Measurements from ENCODE around the gene RASAL1. TPM values are rescaled to one million over a fixed set of nuclear protein-coding genes. Genes with fewer than 3 reads are reported as not detected.

RASAL1 gene
- total and polyA plus RNA-seq, 4 experiments from 2014 or later = 0.10 to 1.4 (median 0.63) TPM

DNA sequence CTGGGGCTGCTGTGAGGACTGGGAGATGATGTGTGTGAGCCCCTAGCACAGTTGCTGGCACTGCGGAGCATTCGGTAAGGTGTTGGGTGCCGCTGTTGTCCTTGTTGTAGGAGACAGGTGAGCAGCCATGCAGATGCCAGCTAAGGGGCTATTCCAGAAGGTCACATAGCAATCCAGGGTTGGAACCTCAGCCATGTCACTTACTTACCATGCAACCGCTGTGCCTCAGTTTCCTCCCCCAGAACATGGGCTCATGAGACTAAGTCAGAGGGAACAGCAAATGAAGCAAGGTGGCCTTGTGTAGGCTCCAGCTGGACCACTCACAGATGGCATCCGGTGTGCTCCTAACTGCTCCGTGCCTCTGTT lies 65.8 kb downstream of the RASAL1 start:
- Histone ChIP-seq H3K4me1 (ENCODE audit: insufficient read depth, low read length) (peaks cover 28% of the 10 kb centered on the region), H3K9me3 (ENCODE audit: control insufficient read depth in 1 of 2, low read length in 2 of 2) (no peaks in the 10 kb centered on the region), H3K4me3 (ENCODE audit: low read length in 2 of 2) (no peak overlapping the region), H3K27me3 (ENCODE audit: insufficient read depth, low read length) (no peaks in the 10 kb centered on the region), H3K27ac (ENCODE audit: low read depth, low read length) (no peak overlapping the region), H3K36me3 (ENCODE audit: insufficient read depth, low read length) (no peaks in the 10 kb centered on the region)
- Mint-ChIP-seq H3K27ac (peak overlapping the region in 6 of 7 donors; percentile 4 to 82 (median 30)), H3K4me1 (peaks cover 35 to 84% (median 51%) of the 10 kb centered on the region in 4 donors), H3K9me3 (no peaks in the 10 kb centered on the region), H3K27me3 (no peaks in the 10 kb centered on the region), H3K4me3 (no peak overlapping the region), H3K36me3 (peaks cover 3 to 4% of the 10 kb centered on the region in 2 donors)
- ChIA-PET POLR2A (ENCODE audit: partially characterized antibody) (interaction anchor here (1.1 to 1.4 kb wide), 3 partner anchors 12 to 92 kb away, joined by 3 to 6 read pairs (median 3); partner anchors contain the start of gene OAS2), CTCF (ENCODE audit: partially characterized antibody) (interaction anchor here (1.1 to 2.3 kb wide), 3 partner anchors 12 to 104 kb away, joined by 4 to 6 read pairs (median 5); no protein-coding TSS in a partner anchor)
- no peak for DNase-seq
- intact Hi-C loops (cut with micrococcal nuclease) = no loop called here

DNA sequence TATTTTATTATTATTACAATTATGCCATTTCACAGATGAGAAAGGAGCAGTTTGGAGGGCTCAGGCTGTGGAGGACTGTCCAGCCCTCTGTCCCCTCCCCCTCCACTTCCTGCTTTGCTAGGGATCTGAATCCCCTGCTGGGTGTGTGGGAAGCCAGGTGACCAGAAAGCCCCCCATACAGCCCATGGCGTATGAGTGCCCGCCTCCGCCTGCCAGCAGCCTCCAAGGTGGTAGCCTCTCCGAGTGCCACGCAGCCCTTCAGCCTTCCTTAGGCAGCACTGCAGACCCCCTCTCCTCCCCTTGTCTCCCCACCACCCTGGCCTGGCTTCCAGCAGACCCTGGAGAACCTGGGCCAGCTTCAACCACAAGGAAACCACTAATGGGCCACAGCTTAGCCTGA lies 66.4 kb downstream of the RASAL1 start:
- no peak overlapping the region for H3K27ac Mint-ChIP-seq
- POLR2A ChIA-PET (ENCODE audit: partially characterized antibody) = no interaction called here
- Histone ChIP-seq H3K27me3 (ENCODE audit: insufficient read depth, low read length) (no peaks in the 10 kb centered on the region), H3K4me1 (ENCODE audit: insufficient read depth, low read length) (peaks cover 28% of the 10 kb centered on the region), H3K9me3 (ENCODE audit: control insufficient read depth in 1 of 2, low read length in 2 of 2) (no peaks in the 10 kb centered on the region), H3K4me3 (ENCODE audit: low read length in 2 of 2) (no peak overlapping the region), H3K36me3 (ENCODE audit: insufficient read depth, low read length) (no peaks in the 10 kb centered on the region), H3K27ac (ENCODE audit: low read depth, low read length) (no peak overlapping the region)
- CTCF ChIA-PET (ENCODE audit: partially characterized antibody) = interaction anchor here (1.5 to 2.3 kb wide), 2 partner anchors 13 to 21 kb away, joined by 3 to 6 read pairs; no protein-coding TSS in a partner anchor
- peaks cover 35 to 84% (median 50%) of the 10 kb centered on the region in 4 donors for H3K4me1 Mint-ChIP-seq
- intact Hi-C loops (cut with micrococcal nuclease) = no loop called here
- no peak for DNase-seq
- no peaks in the 10 kb centered on the region for H3K27me3 Mint-ChIP-seq
- peaks cover under 1 to 2% of the 10 kb centered on the region in 2 donors for H3K36me3 Mint-ChIP-seq
- H3K9me3 Mint-ChIP-seq = no peaks in the 10 kb centered on the region
- H3K4me3 Mint-ChIP-seq = no peak overlapping the region

DNA sequence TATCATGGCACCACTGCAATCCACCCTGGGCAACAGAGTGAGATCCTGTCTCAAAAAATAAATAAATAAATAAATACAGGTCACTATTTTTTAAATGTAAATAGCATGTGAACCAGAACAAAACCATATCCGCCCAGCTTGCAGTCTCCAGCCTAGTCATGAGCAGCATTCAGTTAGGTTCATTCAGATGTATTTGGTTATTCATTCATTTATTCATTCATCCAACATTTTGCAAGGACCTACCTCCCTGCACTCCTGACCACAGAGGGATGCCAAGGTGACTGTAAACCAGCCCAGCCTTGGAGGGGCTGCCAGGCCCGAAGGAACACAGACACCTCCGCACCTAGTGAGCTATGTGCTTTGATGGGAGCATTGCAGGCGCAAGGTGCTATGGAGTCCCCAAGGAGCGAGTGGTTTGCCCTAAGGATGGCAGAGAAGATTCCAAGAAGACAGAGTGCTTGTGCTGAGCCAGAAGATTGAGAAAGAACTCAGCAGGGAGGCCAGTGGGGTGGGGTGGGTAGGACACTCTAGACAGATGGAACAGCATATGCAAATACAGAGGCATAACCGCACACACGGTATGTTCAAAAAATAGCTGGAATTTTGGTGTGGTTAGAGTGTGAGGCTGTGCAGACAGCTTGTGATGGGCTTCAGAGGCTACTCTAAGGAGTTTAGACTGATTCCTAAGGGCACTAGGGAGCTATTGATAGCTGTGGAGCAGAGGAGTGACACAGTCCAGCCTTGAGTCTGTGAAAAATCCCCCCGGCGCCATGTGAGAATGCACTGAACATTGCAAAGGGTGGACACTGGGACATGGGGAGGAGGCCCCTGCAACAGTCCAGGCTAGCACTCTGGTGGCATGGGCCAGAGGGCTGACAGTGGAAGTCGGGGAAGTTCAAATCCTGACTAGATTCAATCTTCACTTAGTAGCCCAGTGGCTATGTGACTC lies 67.3 kb downstream of the RASAL1 start:
- Histone ChIP-seq H3K9me3 (ENCODE audit: control insufficient read depth in 1 of 2, low read length in 2 of 2) (no peaks in the 10 kb centered on the region), H3K4me3 (ENCODE audit: low read length in 2 of 2) (no peak overlapping the region), H3K27me3 (ENCODE audit: insufficient read depth, low read length) (no peaks in the 10 kb centered on the region), H3K4me1 (ENCODE audit: insufficient read depth, low read length) (peaks cover 35% of the 10 kb centered on the region), H3K36me3 (ENCODE audit: insufficient read depth, low read length) (no peaks in the 10 kb centered on the region), H3K27ac (ENCODE audit: low read depth, low read length) (no peak overlapping the region)
- H3K9me3 Mint-ChIP-seq = no peaks in the 10 kb centered on the region
- POLR2A ChIA-PET (ENCODE audit: partially characterized antibody) = no interaction called here
- no peaks in the 10 kb centered on the region for H3K27me3 Mint-ChIP-seq
- no peak overlapping the region for H3K4me3 Mint-ChIP-seq
- CTCF ChIA-PET (ENCODE audit: partially characterized antibody) = interaction anchor here (1.5 to 1.8 kb wide), 2 partner anchors 22 to 30 kb away, joined by 3 to 5 read pairs; no protein-coding TSS in a partner anchor
- H3K27ac Mint-ChIP-seq = peak overlapping the region in 3 of 7 donors; percentile 37 to 57 (median 46)
- peaks cover 0 to 2% of the 10 kb centered on the region in 2 donors for H3K36me3 Mint-ChIP-seq
- no peak for DNase-seq
- intact Hi-C loops (cut with micrococcal nuclease) = no loop called here
- peaks cover 34 to 76% (median 42%) of the 10 kb centered on the region in 4 donors for H3K4me1 Mint-ChIP-seq

DNA sequence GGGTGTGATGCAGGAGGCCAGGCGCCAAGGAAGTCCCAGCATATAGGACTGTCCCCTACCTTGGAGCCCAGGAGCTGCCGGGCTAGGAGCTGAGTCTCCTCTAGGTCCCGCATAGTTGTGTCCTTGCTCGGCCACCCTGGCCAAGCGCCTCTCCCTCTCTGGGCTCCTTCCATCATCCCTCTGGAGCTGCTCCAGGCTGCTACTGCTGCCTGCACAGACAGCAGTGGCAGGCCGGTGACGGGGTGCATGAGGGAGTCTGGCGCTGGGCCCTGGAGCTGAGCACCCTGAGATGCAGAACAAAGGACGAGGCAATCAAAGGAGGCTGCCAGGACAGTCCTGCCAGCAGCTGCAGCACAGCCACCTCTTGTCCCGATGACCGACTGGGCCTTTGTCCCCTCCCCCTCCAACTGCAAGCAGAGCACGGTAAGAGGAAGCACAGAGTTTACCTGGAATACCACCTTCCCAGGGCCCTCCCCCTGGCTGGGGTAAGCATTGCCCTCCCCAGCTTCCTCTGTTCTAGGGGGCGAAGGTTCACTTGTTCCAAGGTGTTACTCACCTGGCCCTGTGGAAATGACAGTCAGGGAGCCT lies 68.7 kb downstream of the RASAL1 start:
- Histone ChIP-seq H3K27me3 (ENCODE audit: insufficient read depth, low read length) (no peaks in the 10 kb centered on the region), H3K9me3 (ENCODE audit: control insufficient read depth in 1 of 2, low read length in 2 of 2) (no peaks in the 10 kb centered on the region), H3K4me3 (ENCODE audit: low read length in 2 of 2) (no peak overlapping the region), H3K27ac (ENCODE audit: low read depth, low read length) (no peak overlapping the region), H3K36me3 (ENCODE audit: insufficient read depth, low read length) (no peaks in the 10 kb centered on the region), H3K4me1 (ENCODE audit: insufficient read depth, low read length) (peaks cover 35% of the 10 kb centered on the region)
- Mint-ChIP-seq H3K9me3 (no peaks in the 10 kb centered on the region), H3K36me3 (peaks cover 0 to 2% of the 10 kb centered on the region in 2 donors), H3K4me1 (peaks cover 27 to 73% (median 39%) of the 10 kb centered on the region in 4 donors), H3K4me3 (no peak overlapping the region), H3K27me3 (no peaks in the 10 kb centered on the region), H3K27ac (peak overlapping the region in 4 of 7 donors; percentile 29 to 61 (median 47))
- POLR2A ChIA-PET (ENCODE audit: partially characterized antibody) = no interaction called here
- intact Hi-C loops (cut with micrococcal nuclease) = no loop called here
- CTCF ChIA-PET (ENCODE audit: partially characterized antibody) = interaction anchor here (1.0 to 1.8 kb wide), 2 partner anchors 32 to 166 kb away, joined by 3 to 5 read pairs; no protein-coding TSS in a partner anchor
- DNase-seq = no peak

DNA sequence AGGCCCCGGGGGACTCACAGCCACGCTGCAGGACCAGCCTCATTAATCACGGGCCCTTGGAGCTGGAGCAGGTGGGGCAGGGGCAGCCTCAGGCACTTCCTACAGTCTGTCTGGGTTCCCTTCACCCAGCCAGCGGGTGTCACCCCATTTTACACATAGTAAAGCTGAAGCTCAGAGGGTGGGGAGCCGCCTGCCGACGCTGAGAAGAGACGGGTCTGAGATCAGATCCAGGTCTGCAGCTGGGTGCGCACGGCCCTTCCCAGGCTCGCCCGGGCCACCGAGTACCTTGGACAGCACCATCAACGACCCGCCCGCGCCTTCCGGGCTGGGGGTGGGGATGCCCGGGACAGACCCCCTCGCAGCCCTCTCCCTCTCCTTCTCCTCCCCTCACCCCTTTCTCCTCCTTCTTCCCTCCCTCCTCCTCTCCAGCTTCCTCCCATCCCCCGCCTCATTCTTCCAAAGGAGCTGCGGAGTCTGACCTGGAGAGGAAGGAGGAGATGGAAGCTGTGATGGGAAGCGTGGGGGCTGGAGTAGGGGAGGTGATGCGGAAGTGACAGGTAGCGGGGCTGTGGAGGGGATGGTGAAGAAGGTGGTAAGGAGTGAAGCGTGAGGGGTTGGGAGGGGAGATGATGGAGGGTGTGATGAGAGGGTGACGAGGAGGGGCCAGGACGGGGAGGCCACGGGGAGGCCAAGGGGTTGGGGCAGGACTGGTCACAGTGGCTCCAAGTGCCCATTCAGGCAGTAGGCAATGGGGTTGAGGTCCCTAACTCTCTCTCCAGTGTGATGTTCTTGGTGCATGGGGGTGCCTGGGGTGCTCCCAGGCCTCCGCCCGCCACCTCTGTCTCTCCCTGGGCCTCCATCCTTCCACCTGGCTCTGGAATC lies 70.2 kb downstream of the RASAL1 start:
- ChIA-PET POLR2A (ENCODE audit: partially characterized antibody) (no interaction called here), CTCF (ENCODE audit: partially characterized antibody) (interaction anchor here (0.6 to 1.1 kb wide), 3 partner anchors 17 to 164 kb away, joined by 3 to 4 read pairs (median 3); no protein-coding TSS in a partner anchor)
- Mint-ChIP-seq H3K27me3 (no peaks in the 10 kb centered on the region), H3K27ac (peak overlapping the region in 1 of 7 donors; percentile 12), H3K9me3 (no peaks in the 10 kb centered on the region), H3K4me1 (peaks cover 28 to 62% (median 34%) of the 10 kb centered on the region in 4 donors), H3K36me3 (peaks cover 0 to 2% of the 10 kb centered on the region in 2 donors), H3K4me3 (no peak overlapping the region)
- Histone ChIP-seq H3K27me3 (ENCODE audit: insufficient read depth, low read length) (no peaks in the 10 kb centered on the region), H3K4me3 (ENCODE audit: low read length in 2 of 2) (no peak overlapping the region), H3K4me1 (ENCODE audit: insufficient read depth, low read length) (peaks cover 43% of the 10 kb centered on the region), H3K27ac (ENCODE audit: low read depth, low read length) (no peak overlapping the region), H3K36me3 (ENCODE audit: insufficient read depth, low read length) (no peaks in the 10 kb centered on the region), H3K9me3 (ENCODE audit: control insufficient read depth in 1 of 2, low read length in 2 of 2) (no peaks in the 10 kb centered on the region)
- intact Hi-C loops (cut with micrococcal nuclease) = no loop called here
- DNase-seq = no peak

DNA sequence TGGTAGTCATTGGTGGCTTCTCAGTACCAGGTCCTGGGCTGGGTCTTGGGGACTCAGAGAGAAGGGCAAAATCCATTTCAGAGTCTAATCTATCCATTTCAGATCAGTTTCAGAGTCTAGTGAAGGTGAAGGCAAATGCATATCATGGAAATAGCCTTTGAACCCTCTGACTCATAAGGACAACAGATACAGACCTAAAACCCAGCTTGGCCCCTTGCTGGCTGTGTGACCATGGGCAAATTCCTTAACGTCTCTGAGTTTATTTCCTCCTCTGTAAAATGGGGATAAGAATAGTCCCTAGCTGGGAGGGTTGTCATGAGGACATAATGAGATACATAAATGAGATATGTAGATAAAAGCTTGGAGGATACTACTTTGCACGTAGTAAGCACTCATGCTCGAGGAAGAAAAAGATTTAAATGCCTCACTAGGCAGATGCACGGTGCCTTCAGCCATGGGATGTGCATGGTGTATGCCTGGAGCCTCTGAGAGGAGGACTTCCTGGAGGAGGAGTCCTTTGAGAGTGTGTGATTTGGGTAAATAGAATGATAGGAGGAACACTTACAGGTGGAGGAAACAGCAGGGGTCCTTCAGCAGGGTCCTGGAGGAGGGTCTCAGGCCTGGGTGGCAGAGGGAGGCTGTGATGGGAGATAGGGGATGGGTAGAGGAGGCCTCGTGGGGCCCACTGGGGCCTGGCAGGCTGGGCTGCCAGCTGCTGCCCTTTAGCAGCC lies 71.0 kb downstream of the RASAL1 start:
- intact Hi-C loops (cut with micrococcal nuclease) = no loop called here
- Histone ChIP-seq H3K9me3 (ENCODE audit: control insufficient read depth in 1 of 2, low read length in 2 of 2) (no peaks in the 10 kb centered on the region), H3K36me3 (ENCODE audit: insufficient read depth, low read length) (no peaks in the 10 kb centered on the region), H3K4me3 (ENCODE audit: low read length in 2 of 2) (no peak overlapping the region), H3K4me1 (ENCODE audit: insufficient read depth, low read length) (peaks cover 41% of the 10 kb centered on the region), H3K27me3 (ENCODE audit: insufficient read depth, low read length) (no peaks in the 10 kb centered on the region), H3K27ac (ENCODE audit: low read depth, low read length) (no peak overlapping the region)
- no peak for DNase-seq
- Mint-ChIP-seq H3K27me3 (no peaks in the 10 kb centered on the region), H3K4me3 (no peak overlapping the region), H3K36me3 (peaks cover 0 to 2% of the 10 kb centered on the region in 2 donors), H3K27ac (peak overlapping the region in 5 of 7 donors; percentile 42 to 85 (median 57)), H3K9me3 (no peaks in the 10 kb centered on the region), H3K4me1 (peaks cover 23 to 54% (median 26%) of the 10 kb centered on the region in 4 donors)
- CTCF ChIA-PET (ENCODE audit: partially characterized antibody) = interaction anchor here (1.1 kb wide), 1 partner anchor 16 kb away, joined by 4 read pairs; no protein-coding TSS in a partner anchor
- POLR2A ChIA-PET (ENCODE audit: partially characterized antibody) = interaction anchor here (1.3 kb wide), 1 partner anchor 50 kb away, joined by 3 read pairs; no protein-coding TSS in a partner anchor

Measured in CD4-positive, alpha-beta memory T cell (primary cell).